PFSK-1 (cell line): ENCODE measurements around the gene TNFAIP8L3.

Source experiments
- FOXP2 ChIP-seq: optimal IDR thresholded peaks from 2 replicates; pipeline ENCODE3; 2011; ENCODE audit warnings: borderline replicate concordance, control low read depth, inconsistent platforms; ENCODE audit not compliant: insufficient read depth; ENCODE audit errors: extremely low read length, extremely low read depth
- POLR2AphosphoS5 ChIP-seq: IDR thresholded peaks from 2 replicates; pipeline ENCODE4 v1.6.1; 2012; ENCODE audit warnings: low read depth, mild to moderate bottlenecking, control low read depth, low read length, moderate library complexity
- REST ChIP-seq, 2 experiments: IDR thresholded peaks; 2 replicates each; pipeline versions ENCODE4 v1.6.1 to v1.8.0; 2011 to 2012; ENCODE audit warnings: low read depth in 2 of 2, low read length in 2 of 2, control low read depth in 1 of 2, inconsistent platforms in 1 of 2, mild to moderate bottlenecking in 1 of 2, moderate library complexity in 1 of 2; ENCODE audit not compliant: insufficient read depth in 1 of 2
- SIN3A ChIP-seq: IDR thresholded peaks from 2 replicates; pipeline ENCODE4 v1.6.1; 2012; ENCODE audit warnings: mild to moderate bottlenecking, low read length, moderate library complexity, borderline replicate concordance; ENCODE audit not compliant: insufficient read depth
- TAF1 ChIP-seq: IDR thresholded peaks from 2 replicates; pipeline ENCODE4 v1.6.1; 2012; ENCODE audit warnings: low read length, control low read depth, borderline replicate concordance; ENCODE audit not compliant: insufficient read depth

The TNFAIP8L3 gene

GRCh38 chr15:51085764-51086163 is 8.9 kb downstream of the TNFAIP8L3 start:
- TF ChIP-seq POLR2AphosphoS5 (no peak), FOXP2 (no peak), REST (IDR thresholded peaks at IDR 0.05; ENCODE audit: insufficient read depth in 1 of 2, low read depth in 2 of 2, low read length in 2 of 2) (no peak), SIN3A (no peak), TAF1 (no peak)

DNA sequence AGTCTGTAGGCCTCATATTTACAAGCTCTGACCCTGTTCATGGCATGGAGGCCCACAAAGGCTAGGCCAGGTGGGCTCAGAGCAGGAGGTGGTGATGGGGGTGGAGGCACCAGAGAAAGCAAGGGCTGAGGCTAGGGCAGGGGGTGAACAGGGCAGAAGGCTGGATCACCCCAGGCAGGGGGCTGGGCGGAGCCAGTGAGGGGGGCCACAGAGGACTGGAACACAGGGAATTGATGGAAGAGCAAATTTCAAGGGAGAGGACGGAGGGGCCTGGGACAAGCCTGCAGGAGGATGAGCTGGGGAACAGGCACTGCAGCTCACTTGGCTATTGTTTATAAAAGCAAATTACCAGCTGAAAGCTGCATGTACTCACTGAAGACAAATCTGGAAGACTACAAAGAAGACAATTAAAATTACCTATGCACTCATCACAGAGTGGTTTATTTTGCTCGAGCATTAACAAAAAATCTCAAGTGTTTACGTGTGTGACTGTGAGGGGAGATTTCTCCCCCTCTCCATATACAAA is 11.0 kb downstream of the TNFAIP8L3 start:
- TF ChIP-seq POLR2AphosphoS5 (no peak), SIN3A (no peak), REST (IDR thresholded peaks at IDR 0.05; ENCODE audit: insufficient read depth in 1 of 2, low read depth in 2 of 2, low read length in 2 of 2) (no peak)

DNA sequence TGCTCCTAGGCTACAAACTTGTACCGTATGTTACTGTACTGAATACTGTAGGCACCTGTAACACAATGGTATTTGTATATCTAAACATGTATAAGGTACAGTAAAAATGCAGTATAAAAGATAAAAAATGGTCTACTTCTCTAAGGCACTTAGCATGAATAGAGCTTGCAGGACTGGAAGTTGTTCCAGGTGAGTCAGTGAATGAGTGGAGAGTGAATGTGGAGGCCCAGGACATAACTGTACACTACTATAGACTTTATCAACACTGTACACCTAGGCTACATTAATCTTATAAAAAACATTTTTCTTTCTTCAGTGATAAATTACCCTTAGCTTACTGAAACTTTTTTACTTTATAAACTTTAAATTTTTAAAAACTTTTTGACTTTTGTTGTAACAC is 12.5 kb downstream of the TNFAIP8L3 start:
- TF ChIP-seq FOXP2 (no peak), TAF1 (no peak), REST (IDR thresholded peaks at IDR 0.05; ENCODE audit: insufficient read depth in 1 of 2, low read depth in 2 of 2, low read length in 2 of 2) (no peak), POLR2AphosphoS5 (no peak), SIN3A (no peak)

GRCh38 chr15:51080286-51080685 is 14.4 kb downstream of the TNFAIP8L3 start:
- TF ChIP-seq SIN3A (no peak), FOXP2 (no peak), TAF1 (no peak), POLR2AphosphoS5 (no peak), REST (IDR thresholded peaks at IDR 0.05; ENCODE audit: insufficient read depth in 1 of 2, low read depth in 2 of 2, low read length in 2 of 2) (no peak)

- TF ChIP-seq REST (IDR thresholded peaks at IDR 0.05; ENCODE audit: insufficient read depth in 1 of 2, low read depth in 2 of 2, low read length in 2 of 2) (no peak), TAF1 (no peak), SIN3A (no peak), FOXP2 (no peak), POLR2AphosphoS5 (no peak)
Measured at GRCh38 chr15:51079226-51079625, 15.5 kb downstream of the TNFAIP8L3 start.
